Measurements from ENCODE around the gene IL18R1. TPM values are rescaled to one million over a fixed set of nuclear protein-coding genes. Genes with fewer than 3 reads are reported as not detected.
A peak's percentile ranks its signal among the peaks of the same experiment; 100 is the strongest.

IL18R1 gene
- total RNA-seq, 1 donor from 2014 or later = 0.37 TPM

- H3K4me3 Mint-ChIP-seq (ENCODE audit: unreplicated experiment) = no peak overlapping the region
- H3K27me3 Mint-ChIP-seq (ENCODE audit: low read depth) = peaks cover 30% of the 10 kb centered on the region
- H3K4me1 Mint-ChIP-seq (ENCODE audit: low read depth) = no peaks in the 10 kb centered on the region
- H3K36me3 Mint-ChIP-seq (ENCODE audit: low read depth) = no peaks in the 10 kb centered on the region
- DNase-seq (ENCODE audit: low spot score) = no peak
- no peak overlapping the region for H3K27ac Mint-ChIP-seq (ENCODE audit: unreplicated experiment)
- no peak for TF ChIP-seq CTCF (IDR thresholded peaks at IDR 0.05)
- no peaks in the 10 kb centered on the region for H3K9me3 Mint-ChIP-seq (ENCODE audit: low read depth)
Observed at GRCh38 chr2:102336502-102336945, 19.1 kb upstream of the IL18R1 start.

- no peak for TF ChIP-seq CTCF (IDR thresholded peaks at IDR 0.05)
- H3K9me3 Mint-ChIP-seq (ENCODE audit: low read depth) = no peaks in the 10 kb centered on the region
- no peak overlapping the region for H3K27ac Mint-ChIP-seq (ENCODE audit: unreplicated experiment)
- H3K4me3 Mint-ChIP-seq (ENCODE audit: unreplicated experiment) = no peak overlapping the region
- no peaks in the 10 kb centered on the region for H3K4me1 Mint-ChIP-seq (ENCODE audit: low read depth)
- H3K27me3 Mint-ChIP-seq (ENCODE audit: low read depth) = peaks cover 29% of the 10 kb centered on the region
- DNase-seq (ENCODE audit: low spot score) = no peak
- no peaks in the 10 kb centered on the region for H3K36me3 Mint-ChIP-seq (ENCODE audit: low read depth)
Observed at GRCh38 chr2:102337012-102337411, 18.6 kb upstream of the IL18R1 start.

GRCh38 chr2:102337481-102338386, 17.9 kb upstream of the IL18R1 start:
- no peak overlapping the region for H3K4me3 Mint-ChIP-seq (ENCODE audit: unreplicated experiment)
- H3K36me3 Mint-ChIP-seq (ENCODE audit: low read depth) = no peaks in the 10 kb centered on the region
- H3K27me3 Mint-ChIP-seq (ENCODE audit: low read depth) = peaks cover 23% of the 10 kb centered on the region
- no peak for TF ChIP-seq CTCF (IDR thresholded peaks at IDR 0.05)
- no peak overlapping the region for H3K27ac Mint-ChIP-seq (ENCODE audit: unreplicated experiment)
- DNase-seq (ENCODE audit: low spot score) = no peak
- H3K4me1 Mint-ChIP-seq (ENCODE audit: low read depth) = no peaks in the 10 kb centered on the region
- no peaks in the 10 kb centered on the region for H3K9me3 Mint-ChIP-seq (ENCODE audit: low read depth)

- Mint-ChIP-seq H3K9me3 (ENCODE audit: low read depth) (no peaks in the 10 kb centered on the region), H3K4me3 (ENCODE audit: unreplicated experiment) (no peak overlapping the region), H3K27me3 (ENCODE audit: low read depth) (peaks cover 13% of the 10 kb centered on the region), H3K27ac (ENCODE audit: unreplicated experiment) (no peak overlapping the region), H3K4me1 (ENCODE audit: low read depth) (no peaks in the 10 kb centered on the region), H3K36me3 (ENCODE audit: low read depth) (no peaks in the 10 kb centered on the region)
- DNase-seq (ENCODE audit: low spot score) = no peak
- no peak for TF ChIP-seq CTCF (IDR thresholded peaks at IDR 0.05)
Observed at GRCh38 chr2:102340778-102341177, 14.8 kb upstream of the IL18R1 start.

GRCh38 chr2:102342888-102343287, 12.7 kb upstream of the IL18R1 start:
- peak; percentile 32 for TF ChIP-seq CTCF (IDR thresholded peaks at IDR 0.05)
- Mint-ChIP-seq H3K4me3 (ENCODE audit: unreplicated experiment) (no peak overlapping the region), H3K4me1 (ENCODE audit: low read depth) (no peaks in the 10 kb centered on the region), H3K27me3 (ENCODE audit: low read depth) (peaks cover 24% of the 10 kb centered on the region), H3K27ac (ENCODE audit: unreplicated experiment) (no peak overlapping the region), H3K9me3 (ENCODE audit: low read depth) (no peaks in the 10 kb centered on the region), H3K36me3 (ENCODE audit: low read depth) (no peaks in the 10 kb centered on the region)
- DNase-seq (ENCODE audit: low spot score) = no peak
